AG10803 (cell line): ENCODE measurements around the gene OR4D2.
A peak's percentile ranks its signal among the peaks of the same experiment; 100 is the strongest.
"Not testable (repeated sequence)": the region's sequence is repeated elsewhere in the genome, so short reads cannot be mapped to it uniquely, and the experiment has no call there.

Experiments
- DNase-seq: peaks from one replicate; pipeline ENCODE4 v3.0.0; 2010; ENCODE audit warnings: low read depth
- H3K4me3 ChIP-seq: 2 replicates; pipeline ENCODE4 v1.5.1; 2011; ENCODE audit warnings: mild to moderate bottlenecking, low read length, control low read depth
- TF ChIP-seq, protein P1 (sequence below): conservative IDR thresholded peaks from 2 replicates; pipeline ENCODE4 v1.5.1; 2011; ENCODE audit warnings: mild to moderate bottlenecking, low read length, control low read depth, inconsistent platforms

OR4D2 gene

GRCh38 chr17:58136669-58137279 lies 30.0 kb upstream of the OR4D2 start:
- TF ChIP-seq, protein P1, sequence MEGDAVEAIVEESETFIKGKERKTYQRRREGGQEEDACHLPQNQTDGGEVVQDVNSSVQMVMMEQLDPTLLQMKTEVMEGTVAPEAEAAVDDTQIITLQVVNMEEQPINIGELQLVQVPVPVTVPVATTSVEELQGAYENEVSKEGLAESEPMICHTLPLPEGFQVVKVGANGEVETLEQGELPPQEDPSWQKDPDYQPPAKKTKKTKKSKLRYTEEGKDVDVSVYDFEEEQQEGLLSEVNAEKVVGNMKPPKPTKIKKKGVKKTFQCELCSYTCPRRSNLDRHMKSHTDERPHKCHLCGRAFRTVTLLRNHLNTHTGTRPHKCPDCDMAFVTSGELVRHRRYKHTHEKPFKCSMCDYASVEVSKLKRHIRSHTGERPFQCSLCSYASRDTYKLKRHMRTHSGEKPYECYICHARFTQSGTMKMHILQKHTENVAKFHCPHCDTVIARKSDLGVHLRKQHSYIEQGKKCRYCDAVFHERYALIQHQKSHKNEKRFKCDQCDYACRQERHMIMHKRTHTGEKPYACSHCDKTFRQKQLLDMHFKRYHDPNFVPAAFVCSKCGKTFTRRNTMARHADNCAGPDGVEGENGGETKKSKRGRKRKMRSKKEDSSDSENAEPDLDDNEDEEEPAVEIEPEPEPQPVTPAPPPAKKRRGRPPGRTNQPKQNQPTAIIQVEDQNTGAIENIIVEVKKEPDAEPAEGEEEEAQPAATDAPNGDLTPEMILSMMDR = peak; percentile 19; the same call in 1 of the 2 replicates
- H3K4me3 ChIP-seq = no peak overlapping the region
- no peak for DNase-seq

GRCh38 chr17:58141505-58141904 lies 25.3 kb upstream of the OR4D2 start:
- TF ChIP-seq, protein P1 = no peak
- no peak overlapping the region for H3K4me3 ChIP-seq
- DNase-seq = no peak

- not testable (repeated sequence) for H3K4me3 ChIP-seq, DNase-seq
These were observed 23.4 kb upstream of the OR4D2 start for GRCh38 chr17:58143335-58143734.

DNA sequence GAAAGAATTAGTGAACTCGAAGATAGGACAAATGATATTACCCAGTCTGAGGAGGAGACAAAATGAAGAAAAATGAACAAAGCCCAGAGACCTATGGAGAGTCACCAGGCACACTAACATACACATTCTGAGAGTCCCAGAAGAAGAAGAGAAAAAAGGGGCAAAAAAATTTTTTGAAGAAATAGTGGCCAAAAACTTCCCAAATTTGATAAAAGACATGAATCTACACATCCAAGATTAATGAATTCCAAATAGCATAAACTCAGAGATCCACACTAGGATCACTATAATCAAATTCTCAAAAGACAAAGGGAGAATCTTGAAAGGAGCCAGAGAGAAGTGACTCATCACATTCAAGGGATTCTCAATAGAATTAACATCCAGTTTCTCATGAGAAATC lies 22.0 kb upstream of the OR4D2 start:
- DNase-seq = no peak
- TF ChIP-seq, protein P1 = no peak

DNA sequence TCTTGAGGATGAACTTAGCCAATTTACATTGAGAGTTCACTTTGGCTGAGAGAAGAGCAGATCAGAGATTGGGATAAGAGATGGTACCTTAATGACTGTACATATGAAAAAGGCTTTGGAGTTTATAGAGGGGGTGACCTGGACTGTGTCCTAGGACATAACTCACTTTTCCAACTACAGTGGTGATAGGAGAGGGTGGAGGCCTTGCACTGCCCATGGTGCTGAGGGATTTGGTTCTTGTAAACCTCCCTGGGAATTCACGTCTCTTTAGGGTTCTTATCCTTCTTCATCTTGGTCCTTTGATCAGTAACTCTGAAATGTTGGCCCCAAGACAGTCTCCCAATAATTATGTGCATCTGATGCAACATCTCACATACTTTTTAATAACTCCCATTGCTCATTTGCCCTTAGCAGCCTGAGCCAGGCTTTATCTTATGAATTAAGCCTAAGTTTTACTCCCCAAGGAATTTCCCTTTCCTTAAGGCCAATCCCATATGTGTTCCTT lies 18.8 kb upstream of the OR4D2 start, which contains the start of gene OR4D1:
TSS of gene OR4D1 (plus strand) at position 455 of the 505 bp plus-strand sequence. CDS start 6,770 bp downstream, outside the sequence.
- no peak within 1 kb of the TSS for H3K4me3 ChIP-seq
- TF ChIP-seq, protein P1 = no peak
- DNase-seq = no peak

More for the DNA sequence above, 22.0 kb upstream of the OR4D2 start:
- H3K4me3 ChIP-seq = no peak overlapping the region

GRCh38 chr17:58148609-58149008 lies 18.2 kb upstream of the OR4D2 start:
- H3K4me3 ChIP-seq = no peak overlapping the region
- no peak for DNase-seq

DNA sequence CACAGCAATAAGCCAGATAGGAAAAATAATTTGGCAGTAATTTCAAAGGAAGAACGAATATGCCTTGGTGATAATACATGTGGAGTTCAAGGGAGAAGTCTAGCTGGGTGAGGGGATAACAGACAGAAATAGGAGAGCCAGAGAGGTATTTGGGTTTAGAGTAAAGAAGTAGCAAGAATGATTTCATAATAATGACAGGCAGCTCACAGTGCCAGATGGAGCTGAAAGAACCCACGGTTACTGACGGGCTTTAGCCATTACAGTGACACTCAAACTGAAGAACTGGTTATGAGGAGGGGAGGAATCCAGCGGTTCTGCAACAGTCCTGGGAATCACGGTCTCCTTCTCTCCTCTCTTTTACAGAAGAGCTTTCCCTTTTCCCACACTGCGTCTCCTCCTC lies 16.4 kb upstream of the OR4D2 start:
- no peak overlapping the region for H3K4me3 ChIP-seq

More at GRCh38 chr17:58148609-58149008, 18.2 kb upstream of the OR4D2 start:
- TF ChIP-seq, protein P1 = no peak

More for the DNA sequence above, 16.4 kb upstream of the OR4D2 start:
- DNase-seq = no peak
- TF ChIP-seq, protein P1 = no peak
